C1 segment of cervical spinal cord (tissue), 14 donors: ENCODE results near the gene CDH4.

Source experiments
- DNase-seq, 14 donors: peaks; one replicate each; lab custom pipeline; 2025; lab: John Stamatoyannopoulos, UW

CDH4 gene

GRCh38 chr20:61281286-61281795, 29.3 kb downstream of the CDH4 start:
- no peak for DNase-seq

- no peak for DNase-seq
These were observed 32.7 kb downstream of the CDH4 start for GRCh38 chr20:61284752-61285151.

- DNase-seq: no peak
These were observed 33.1 kb downstream of the CDH4 start for GRCh38 chr20:61285152-61285645.

- no peak for DNase-seq
These were observed 33.6 kb downstream of the CDH4 start for GRCh38 chr20:61285691-61286090.

DNA sequence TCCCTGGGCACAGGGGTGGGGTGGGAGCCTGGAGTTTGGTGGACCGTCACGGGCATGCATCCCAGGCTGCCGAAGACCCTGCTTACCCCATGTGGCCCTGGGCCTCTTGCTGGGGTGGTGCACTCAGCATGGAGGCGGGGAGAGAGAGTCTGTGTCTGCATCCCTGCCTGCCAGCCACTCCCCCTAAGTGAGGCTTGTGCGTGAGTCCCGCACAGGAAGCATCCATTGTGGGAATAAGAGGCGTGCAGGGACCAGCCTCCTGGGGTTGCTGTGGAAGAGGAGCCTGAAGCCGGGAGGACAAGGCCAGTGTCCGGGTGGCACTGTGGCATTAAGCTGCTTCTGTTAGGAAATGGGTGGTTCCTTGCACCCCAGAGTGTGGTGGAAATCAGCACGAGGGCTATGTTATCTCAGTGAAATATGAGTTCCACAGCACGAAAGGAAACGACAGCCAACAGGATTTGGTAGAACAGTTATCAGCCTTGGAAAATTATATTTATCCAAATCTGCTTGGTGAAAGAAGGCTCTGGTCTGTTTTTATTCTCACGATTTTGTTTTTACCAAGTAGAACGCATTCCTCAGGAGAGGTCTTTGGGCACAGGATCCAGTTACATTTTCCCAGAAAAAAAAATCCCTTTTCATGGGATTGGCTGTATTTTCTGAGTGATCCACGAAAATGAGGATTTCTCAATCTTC, 35.7 kb downstream of the CDH4 start:
- no peak for DNase-seq

DNA sequence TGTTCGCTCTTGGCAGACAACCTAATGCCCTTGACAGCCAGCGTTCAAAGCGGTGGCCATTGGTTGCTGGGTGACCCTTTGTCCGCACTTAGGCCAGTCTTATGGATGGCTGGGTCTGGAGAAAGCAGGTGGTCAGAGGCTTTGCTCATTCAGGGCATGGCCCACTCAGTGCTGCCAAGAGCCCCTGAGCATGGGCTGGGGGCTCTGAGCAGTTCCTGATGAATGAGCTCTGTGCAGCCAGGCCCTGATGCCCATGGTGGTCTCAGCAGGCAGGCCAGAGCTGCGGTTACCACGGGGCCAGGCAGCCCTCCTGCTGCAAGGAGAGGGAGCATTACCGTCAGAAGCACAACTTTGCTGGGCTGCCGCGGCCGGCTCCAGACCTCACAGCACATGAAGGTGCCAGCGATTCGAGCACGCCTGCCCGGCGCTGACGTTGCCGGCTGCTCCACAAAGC, 36.3 kb downstream of the CDH4 start:
- DNase-seq: peak in 9 of 14 donors; percentile 10 to 75 (median 53)

DNA sequence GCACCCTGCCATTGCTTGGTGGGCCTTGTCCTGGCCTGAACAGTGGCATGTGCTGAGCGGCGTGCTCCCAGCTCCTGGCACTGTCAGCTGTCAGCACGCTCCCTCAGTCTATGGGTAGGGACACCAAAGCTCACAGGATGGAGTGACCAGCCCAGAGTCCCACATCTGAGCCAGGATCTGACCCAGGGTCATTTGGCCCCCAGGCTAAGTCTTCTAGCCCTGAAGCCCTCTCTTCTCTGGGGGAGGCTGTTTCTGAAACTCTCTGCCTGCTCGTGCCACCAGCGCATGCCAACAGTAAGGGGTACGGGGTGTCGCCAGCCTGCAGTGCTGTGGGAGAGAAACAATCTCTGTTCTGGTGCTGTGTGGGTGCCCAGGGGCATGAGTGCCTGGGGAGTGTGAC, 37.1 kb downstream of the CDH4 start:
- DNase-seq: no peak

- DNase-seq: no peak
These were observed 38.7 kb downstream of the CDH4 start for GRCh38 chr20:61290721-61291120.

DNA sequence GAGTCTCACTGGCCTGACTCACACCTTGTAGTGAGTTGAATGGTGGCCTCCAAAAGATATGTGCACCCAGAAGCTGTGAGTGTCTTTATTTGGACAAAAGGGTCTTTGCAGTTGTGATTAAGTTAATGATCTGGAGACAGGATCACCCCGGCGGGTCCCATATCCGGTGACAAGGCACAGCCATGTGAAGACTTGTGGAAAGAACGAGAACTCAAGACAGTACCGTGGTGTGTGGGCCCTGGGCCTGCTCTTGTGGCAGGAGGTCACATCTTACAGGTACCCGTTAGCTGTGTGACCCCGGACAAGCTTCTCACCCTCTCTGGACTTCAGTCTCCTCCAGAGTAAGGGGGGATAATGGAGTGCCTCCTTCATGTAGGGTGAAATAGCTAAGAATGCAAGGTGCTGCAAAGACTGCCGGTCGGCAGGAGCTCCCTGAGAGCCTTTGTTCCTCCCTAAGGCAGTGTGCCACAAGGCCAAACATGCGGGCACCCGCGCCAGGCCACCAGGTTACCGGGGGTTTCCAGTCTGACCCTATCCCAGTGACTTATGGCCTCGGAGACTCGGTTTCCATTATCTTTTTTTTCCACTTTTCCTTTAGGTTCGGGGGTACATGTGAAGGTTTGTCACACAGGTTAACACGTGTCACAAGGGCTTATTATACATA, 39.2 kb downstream of the CDH4 start:
- DNase-seq: no peak

DNA sequence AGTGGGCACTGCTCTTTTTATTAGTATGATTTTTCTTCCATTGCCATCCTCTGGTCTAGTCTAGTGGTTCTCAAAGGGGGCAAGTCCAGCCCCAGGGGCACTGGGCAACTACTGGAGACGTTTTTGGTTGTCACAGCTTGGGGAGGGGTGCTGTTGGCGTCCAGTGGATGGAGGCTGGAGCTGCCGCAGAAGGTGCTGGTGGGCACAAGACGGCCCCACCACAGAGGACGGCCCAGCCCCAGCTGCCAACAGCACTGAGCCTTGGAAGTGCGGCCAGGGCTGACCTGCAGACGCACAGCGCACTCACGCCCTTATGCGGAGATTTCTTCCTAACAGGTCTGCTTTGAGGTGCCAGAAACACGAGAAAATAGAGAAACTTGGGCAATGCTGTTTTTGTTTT, 40.3 kb downstream of the CDH4 start:
- no peak for DNase-seq

DNA sequence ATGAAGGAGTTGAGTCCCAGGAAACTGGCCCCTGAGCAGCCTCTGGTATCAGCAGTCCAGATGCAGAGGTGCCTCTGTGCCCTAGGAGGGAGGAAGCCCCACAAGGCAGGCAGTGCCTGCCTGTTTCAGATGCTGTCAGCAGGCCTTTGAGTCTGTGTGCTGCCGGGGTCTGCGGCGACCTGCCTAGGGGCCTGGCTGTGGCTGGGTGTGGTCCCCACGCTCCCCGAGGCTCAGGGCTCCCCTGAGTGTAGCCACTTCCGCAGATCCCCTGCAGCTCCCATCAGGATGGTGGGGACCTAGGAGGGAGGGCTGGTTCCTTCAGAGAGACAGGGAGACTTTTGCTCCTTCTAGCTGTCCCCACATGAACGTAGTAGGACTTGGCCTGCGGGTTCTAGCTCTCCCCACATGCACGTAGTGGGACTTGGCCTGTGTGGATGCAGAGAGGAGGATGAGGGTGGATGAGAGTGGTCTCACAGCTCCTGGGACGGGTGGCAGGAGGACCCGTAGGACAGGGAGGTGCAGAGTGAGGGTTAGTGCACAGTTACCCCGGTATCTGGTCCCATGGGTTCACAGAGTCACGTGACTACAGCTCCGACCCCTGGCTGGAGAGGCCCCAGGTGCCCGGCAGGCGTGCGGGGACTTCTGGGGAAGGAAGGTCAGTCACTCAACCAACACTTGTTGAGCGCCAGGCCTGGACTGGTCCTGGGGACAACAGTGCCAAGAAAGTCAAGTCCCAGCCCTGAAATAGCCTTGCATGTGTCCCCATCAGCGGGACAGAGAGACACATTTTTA, 41.0 kb downstream of the CDH4 start:
- no peak for DNase-seq

- DNase-seq: no peak
These were observed 41.9 kb downstream of the CDH4 start for GRCh38 chr20:61293951-61294350.

DNA sequence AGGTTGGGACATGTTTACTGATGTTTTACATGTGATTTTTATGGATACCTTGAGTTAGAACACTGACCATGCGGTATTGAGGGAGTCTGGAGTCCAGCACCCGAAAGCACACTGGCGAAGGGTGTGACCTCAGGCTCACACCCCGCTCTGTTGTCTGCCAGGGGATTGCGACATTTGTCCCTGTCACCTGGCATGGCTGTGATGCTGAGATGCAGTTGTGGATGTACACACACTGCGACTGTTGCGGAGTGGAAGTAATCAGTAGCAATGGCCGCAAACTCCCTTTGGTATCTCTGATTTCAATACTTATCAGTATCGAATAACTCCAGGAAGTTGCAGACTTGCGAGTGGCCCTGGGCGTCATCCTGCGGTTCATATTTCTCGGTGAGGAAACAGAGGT, 43.2 kb downstream of the CDH4 start:
- no peak for DNase-seq

- no peak for DNase-seq
These were observed 43.9 kb downstream of the CDH4 start for GRCh38 chr20:61295682-61296628.

GRCh38 chr20:61296629-61297019, 44.6 kb downstream of the CDH4 start:
- no peak for DNase-seq

DNA sequence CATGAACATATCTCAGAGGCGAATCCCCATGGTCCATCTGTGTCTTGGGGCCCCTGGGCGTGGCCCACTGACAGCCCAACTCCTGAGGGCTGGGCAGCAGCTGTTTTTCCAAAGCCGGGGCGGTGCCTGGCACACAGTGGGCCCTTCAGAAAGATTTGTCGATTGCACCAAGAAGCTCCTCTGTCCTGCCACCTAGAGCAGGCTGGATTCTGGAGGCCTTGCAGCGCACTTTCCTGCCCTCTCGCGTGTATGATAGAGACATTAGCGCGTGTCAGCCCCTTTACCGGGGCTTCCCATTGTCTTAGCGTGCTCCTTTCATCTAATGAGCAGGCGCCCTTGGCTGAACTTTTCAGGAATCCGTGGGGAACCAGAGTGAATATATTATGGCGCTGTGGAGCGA, 45.4 kb downstream of the CDH4 start:
- DNase-seq: no peak

DNA sequence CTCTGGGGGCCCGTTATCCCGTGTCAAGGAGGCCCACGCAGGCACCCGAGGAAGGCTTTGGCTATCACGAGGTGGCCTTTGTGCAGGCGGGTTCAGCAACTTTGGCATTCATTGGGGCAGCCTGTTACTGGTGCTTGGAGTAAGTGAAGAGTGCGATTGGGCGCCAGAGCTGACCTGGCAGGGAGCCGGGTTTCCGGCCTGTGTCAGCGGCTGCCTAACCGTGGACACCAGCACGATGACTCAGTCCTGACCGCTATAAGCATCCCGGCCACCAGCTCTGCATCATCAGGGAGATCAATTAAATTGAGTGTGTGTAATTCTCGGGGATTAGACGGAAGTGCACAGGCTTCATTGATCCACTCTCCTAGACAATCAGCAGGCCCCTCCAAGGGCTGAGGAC, 45.9 kb downstream of the CDH4 start:
- peak in 1 of 14 donors; percentile 20 for DNase-seq

DNA sequence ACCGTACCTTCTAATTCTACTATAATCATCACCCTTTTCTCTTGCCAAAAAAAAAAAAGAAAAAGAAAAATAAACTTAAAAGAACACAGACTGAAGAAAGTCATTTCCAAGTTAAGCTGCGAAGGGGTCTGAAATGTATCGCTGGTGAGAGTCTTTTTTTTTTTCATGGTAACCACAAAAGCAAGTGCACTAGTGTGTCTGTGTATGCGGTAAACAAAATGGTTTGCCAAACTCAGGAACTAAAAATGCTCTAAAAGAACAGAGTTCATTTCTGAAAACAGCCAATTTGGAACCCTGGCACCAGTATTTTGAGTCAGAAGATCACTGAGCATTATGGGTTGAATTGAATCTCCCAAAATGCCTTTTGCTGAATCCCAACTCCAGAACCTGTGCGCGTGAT, 46.6 kb downstream of the CDH4 start:
- no peak for DNase-seq

- DNase-seq: no peak
These were observed 47.0 kb downstream of the CDH4 start for GRCh38 chr20:61299104-61299503.

DNA sequence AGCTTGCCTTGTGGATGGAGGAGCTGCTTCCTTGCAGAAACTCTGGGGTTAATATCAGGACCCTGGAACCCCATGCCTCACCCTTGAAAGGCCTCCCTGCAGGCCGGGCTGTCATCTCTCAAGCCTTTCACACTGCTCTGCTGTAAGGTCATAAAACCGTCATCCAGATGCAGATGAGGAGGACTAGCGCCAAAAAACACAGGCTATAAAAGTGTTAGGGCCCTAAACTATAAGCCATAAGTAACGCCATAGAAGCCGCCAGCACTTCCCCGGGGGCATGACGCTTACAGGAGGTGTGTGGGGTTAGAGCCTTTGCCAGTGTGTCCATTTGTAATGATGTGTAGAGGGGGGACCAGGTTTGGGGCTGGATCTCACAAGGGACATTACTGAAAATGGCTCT, 47.6 kb downstream of the CDH4 start:
- no peak for DNase-seq

- DNase-seq: no peak
These were observed 48.2 kb downstream of the CDH4 start for GRCh38 chr20:61300293-61300692.
